Right renal pelvis (tissue), 4 donors: ENCODE results near the gene PNPLA7. TPM values are rescaled to one million over a fixed set of nuclear protein-coding genes. Genes with fewer than 3 reads are reported as not detected.
"Not testable (repeated sequence)": the region's sequence is repeated elsewhere in the genome, so short reads cannot be mapped to it uniquely, and the experiment has no call there.

ENCODE experiments used
- DNase-seq, 4 donors: peaks; one replicate each; pipeline ENCODE4 v3.0.0-alpha.2; 2013; ENCODE audit warnings: low read depth in 4 of 4, low spot score in 3 of 4, missing footprints in 1 of 4
- polyA plus RNA-seq, 4 donors: library from polyadenylated mRNA; unstranded; fragments of 120-200 nt; gene quantifications; one replicate each; pipeline ENCODE4 v1.2.1, GENCODE V29; 2013; ENCODE audit not compliant: insufficient read length in 4 of 4

PNPLA7 gene
- polyA plus RNA-seq: 1 to 10 TPM; 1.6 to 2.7 (median 2.2) TPM

- DNase-seq: peak; percentile 56 to 77 (median 76)
Observed at GRCh38 chr9:137550231-137550621, at the start of gene PNPLA7. TSS of gene PNPLA7 (minus strand) at chr9:137550402. CDS start at chr9:137550197, 205 bp downstream.

GRCh38 chr9:137598943-137599342 lies 48.7 kb upstream of the PNPLA7 start:
- no peak for DNase-seq

DNA sequence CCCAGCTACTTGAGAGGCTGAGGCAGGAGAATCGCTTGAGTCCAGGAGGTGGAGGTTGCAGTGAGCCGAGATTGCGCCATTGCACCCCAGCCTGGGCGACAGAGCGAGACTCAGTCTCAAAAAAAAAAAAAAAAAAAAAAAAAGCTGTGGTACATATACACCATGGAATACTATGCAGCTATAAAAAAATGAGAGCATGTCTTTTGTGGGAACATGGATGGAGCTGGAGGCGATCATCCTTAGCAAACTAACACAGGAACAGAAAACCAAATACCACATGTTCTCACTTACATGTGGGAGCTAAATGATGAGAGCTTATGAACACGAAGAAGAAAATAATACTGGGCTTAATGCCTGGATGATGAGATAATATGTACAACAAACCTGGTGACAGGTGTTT lies 46.4 kb upstream of the PNPLA7 start:
- DNase-seq: not testable (repeated sequence)

DNA sequence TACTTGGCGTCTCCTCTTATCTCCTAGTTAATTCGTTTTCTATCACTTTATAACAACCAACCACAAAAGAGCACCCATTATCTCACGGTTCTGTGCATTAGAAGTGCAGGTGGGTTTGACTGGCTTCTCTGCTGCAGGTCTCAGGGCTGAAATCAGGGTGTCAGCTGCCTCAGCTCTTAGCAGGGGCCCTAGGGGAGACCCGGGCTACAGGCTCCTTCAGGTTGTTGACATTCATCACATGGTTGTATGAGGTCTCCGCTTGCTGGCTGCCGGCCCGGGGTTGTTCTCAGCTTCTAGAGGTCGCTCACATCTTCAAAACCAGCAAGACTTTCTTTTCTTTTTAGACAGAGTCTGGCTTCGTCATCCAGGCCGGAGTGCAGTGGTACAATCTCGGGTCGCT lies 43.0 kb upstream of the PNPLA7 start:
- no peak for DNase-seq

DNA sequence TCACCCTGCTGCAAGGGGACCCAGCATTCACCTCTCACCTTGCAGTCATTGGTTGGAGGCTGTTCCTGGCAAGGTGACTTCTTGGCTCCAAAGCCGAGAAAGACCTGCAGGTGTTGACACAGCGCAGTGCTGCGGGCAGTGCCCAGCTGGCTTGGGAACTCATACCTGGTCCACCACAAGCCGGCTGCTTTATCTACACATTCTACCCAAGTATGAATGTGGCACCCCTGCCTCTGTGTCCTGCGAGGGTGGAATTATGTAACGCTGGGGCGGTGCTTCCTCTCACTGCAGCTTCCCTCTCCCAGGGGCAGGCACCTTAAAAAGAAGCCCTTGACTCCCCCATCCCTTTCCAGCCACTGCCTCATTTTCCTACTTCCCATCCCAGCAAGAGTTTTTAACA lies 42.6 kb upstream of the PNPLA7 start:
- DNase-seq: no peak

GRCh38 chr9:137590469-137591383 lies 40.5 kb upstream of the PNPLA7 start, which contains the start of gene ZMYND19:
TSS of gene ZMYND19 (minus strand) at chr9:137590512. CDS start at chr9:137590263, 249 bp downstream.
- DNase-seq: peak; percentile 73 to 86 (median 82)

DNA sequence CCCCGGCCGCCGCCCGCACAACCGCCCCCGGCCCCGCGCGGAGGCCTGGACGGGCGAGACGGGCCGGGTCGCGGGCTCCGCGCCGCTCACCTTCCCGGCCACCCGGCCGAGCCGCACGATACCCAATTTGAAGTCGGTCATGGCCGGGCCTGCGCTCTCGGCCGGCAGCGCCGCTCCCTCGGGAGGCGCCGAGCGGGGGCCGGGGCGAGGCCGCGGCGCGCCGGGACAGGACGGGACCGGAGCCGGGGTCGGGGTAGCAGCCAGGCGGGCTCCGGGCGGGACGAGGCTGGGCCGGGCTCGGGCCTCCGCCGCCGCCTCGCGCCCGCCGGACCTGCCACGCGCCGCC lies 39.9 kb upstream of the PNPLA7 start:
- no peak for DNase-seq

GRCh38 chr9:137589441-137590122 lies 39.4 kb upstream of the PNPLA7 start:
- DNase-seq: no peak

DNA sequence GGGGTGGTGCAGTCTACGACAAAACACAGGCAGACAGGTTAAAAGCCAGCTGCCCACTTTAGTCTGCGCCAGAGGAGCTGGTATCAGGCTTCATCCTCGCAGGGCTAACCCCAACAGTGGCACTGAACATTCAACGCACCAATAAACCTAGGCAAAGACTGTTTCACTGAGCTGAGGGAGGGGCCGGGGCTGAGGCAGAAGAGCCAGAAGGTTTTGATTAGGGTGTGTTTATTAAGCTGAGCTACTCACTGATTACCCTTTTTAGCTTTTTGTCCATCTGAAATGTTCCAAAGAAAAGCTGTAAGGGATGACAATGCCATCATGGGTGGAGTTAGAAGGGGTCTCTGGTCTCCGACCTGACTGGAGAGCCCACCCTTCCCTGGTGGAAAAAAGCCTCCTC lies 38.7 kb upstream of the PNPLA7 start:
- DNase-seq: no peak

DNA sequence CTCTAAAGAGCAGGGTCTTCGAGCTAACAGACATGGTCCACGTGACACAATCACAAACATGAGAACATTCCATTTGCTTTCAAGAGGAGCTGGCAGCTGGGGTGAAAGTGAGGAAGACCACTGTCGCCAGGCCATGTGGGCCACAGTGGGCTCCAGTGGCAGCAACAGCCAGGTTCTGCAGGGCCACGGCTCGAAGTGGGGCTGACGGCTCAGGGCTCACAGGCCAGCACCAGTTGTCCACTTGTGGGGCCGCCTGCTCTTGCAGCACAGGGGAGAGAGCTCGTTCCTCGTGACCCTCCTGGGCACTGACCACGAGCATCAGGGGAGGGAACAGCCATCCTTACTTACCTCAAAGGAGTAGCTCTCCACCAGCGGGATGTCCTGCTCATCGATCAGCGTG lies 38.1 kb upstream of the PNPLA7 start:
- no peak for DNase-seq

DNA sequence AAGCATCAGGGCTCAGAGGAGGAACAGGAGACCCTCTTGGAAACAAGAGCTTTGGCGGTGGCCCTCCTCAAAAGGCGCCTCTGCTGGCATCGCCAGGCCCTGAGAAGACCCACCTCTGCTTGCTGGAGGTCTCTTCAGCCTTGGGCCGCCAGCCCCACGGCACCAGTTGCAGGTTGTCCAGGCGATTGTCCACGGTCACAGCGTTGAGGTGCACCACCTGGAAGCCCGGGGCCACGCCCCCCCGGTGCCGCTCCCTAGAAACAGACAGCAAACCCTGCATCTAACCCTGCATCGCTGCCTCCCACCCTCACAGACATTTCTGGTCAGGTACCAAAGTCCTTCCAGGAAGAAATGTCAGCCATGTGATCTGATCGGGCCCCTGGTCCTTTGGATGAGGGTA lies 36.7 kb upstream of the PNPLA7 start:
- DNase-seq: no peak

- DNase-seq: no peak
Observed at GRCh38 chr9:137583957-137584356, 33.8 kb upstream of the PNPLA7 start.

- no peak for DNase-seq
Observed at GRCh38 chr9:137583347-137583746, 33.1 kb upstream of the PNPLA7 start.

DNA sequence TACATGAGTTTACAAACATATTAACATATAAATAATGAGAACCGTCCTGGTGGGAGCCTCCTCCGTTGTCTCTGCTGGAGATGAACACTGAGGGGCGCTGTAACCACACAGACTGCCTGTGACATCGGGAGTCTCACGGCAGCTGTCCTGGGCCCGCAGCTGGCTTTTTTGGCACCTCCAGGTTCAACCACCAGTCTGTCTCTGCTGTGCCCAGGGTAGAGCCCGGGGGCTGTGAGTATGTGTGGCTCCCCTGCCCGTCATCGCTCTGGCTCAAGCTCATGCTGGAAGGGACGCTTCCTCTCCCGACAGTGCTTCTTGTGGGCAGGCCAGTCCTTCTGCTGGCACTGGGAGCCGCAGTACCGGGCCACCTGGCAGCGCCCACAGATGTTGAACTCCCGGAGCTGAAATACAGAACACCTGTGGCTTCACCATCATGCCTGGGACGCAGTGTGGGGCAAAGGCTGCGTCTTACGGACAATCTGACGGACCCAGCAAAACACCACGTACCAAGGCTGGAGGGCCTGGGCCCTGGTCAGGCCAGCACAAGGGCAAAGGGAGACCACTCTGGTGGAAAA lies 32.2 kb upstream of the PNPLA7 start:
- no peak for DNase-seq

DNA sequence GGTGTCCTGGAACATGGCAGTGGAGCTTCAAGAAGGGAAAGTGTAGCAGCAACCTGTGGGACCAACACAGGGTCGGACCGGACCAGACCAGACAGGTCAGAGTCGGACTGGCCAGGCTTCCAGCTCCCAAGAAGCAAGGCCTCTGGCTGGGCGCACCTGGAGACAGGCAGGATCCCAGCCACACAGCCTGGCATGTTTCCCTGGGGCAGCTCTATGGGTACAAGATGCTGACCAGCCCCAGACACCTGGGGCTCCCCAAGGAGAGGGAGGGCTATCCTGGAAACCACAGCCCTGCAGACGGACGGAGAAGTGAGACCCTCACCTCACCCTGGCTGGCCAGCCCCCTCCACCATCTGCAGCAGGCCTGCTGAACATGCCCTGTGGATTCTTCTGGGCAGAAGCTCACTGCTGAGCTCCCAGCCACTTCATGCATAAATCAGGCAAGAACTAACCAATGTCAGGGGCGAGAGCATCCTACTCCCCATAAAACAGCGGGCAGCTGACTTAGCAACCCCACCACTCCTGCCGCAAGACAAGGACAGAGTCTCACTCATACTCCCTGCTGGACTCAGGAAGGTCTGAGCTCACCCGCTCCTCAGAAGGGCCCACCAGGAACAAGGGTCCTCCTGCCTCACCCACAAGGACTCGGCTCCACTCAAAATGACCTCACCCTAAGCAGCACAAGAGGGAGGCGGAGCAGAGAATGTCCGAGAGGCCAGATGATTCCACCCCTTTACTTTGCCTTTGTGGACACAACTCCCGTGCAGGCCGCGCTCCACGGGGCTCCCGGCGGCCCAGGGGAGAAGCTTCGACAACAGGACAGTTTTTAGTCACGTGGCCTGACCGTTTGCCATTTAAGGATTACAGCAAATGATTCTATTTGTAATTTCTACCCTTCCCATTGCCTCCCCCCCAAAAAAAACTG lies 31.4 kb upstream of the PNPLA7 start:
- no peak for DNase-seq

DNA sequence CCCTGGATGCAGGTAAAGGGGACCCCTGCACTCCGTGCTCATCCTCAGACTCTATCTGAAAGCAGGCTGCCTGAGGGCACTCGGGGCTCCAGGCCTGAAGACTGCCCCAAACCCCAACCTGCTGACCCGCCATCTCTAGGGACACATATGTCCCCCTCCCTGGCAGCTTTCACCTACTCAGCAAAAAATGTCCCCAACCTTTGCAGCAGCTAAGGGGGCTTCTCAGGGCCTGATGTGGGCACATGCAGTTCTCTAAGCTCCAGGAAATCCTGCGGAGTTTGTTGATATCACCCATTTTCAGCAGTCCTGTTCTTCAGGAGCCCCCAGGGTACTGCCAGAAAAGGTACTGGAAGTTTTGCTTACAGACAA lies 30.7 kb upstream of the PNPLA7 start:
- no peak for DNase-seq

GRCh38 chr9:137580209-137580953 lies 30.2 kb upstream of the PNPLA7 start:
- no peak for DNase-seq

GRCh38 chr9:137579259-137579604 lies 29.0 kb upstream of the PNPLA7 start:
- DNase-seq: no peak

- DNase-seq: peak; percentile 83 to 87 (median 85)
Observed at GRCh38 chr9:137578518-137579258, 28.5 kb upstream of the PNPLA7 start, which contains the start of gene DPH7. TSS of gene DPH7 (minus strand) at chr9:137578925. CDS start at chr9:137578777, 148 bp downstream.
